A549 treated with Hydrocortisone at 1 μM for 4 hours (cell line): ENCODE measurements around the gene RCOR3. TPM values are rescaled to one million over a fixed set of nuclear protein-coding genes. Genes with fewer than 3 reads are reported as not detected.

Source experiments
- total RNA-seq: library from RNA; stranded (reverse); fragments of 200-300 nt; extraction: Qiagen RNA extraction; gene quantifications from 5 replicates; pipeline ENCODE4 v1.2.3, GENCODE V29; 2022

The RCOR3 gene
- 25.5 to 30.0 TPM (median 27.3 TPM) in 5 replicates for total RNA-seq

DNA sequence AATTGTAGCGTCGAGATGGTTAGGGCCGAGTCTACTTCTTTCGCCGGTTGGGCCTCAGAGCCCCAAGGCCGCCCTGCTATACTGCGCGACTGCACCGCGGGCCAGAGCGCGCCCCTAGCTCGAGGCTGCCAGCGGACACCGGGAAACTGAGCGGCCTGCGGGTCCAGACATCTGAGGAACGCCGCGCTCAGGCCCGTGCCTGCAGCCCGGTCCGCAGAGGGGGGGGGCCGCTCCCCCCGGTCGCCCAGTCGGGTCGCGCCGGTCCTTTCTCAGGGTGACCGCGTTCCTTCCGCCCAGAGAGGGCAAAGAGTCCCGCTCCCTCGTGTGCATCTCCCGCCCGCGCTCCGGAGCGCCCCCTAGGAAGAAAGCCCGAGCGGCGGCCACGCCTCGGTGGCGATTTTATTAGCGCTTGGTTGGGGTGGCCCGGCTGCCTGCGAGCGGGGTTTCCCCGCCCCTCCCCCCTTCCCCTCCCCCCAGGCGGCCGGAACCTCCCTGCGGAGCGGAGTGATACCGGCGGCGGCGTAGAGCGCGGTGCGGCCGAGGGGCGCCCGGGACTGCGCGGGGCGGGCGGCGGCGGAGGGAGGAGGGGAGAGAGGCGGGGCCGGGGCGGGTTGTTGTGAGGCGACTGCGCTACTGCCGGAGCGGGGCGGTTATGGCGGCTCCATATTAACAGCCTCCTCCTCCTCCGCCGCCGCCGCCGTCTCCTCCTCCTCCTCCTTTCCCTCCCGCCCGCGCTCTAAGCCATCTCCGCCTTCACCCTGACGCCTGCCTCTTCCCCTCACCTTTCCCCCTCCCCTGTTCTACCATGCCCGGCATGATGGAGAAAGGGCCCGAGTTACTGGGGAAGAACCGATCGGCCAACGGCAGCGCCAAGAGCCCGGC, at the start of gene RCOR3:
Gene RCOR3, plus strand, starts transcription at position 611 of the 882 bp plus-strand sequence. Its CDS starts 195 bp downstream, at position 806.

GRCh38 chr1:211326528-211327345, 67.6 kb downstream of the RCOR3 start, which contains the start of gene TRAF5:
TRAF5 (plus strand) TSS chr1:211326833; CDS start chr1:211353240, 26,407 bp downstream.

Other genes starting within 250 kb of the RCOR3 start
- gene KCNH1, start 125.2 kb upstream of the RCOR3 start, total RNA-seq, result 2.0 to 2.8 TPM (median 2.2 TPM) in 5 replicates
- gene TRAF5, start 67.5 kb downstream of the RCOR3 start, total RNA-seq, result 6.7 to 9.0 TPM (median 7.3 TPM) in 5 replicates
- not detected in 5 replicates for gene RD3, start 232.8 kb downstream of the RCOR3 start, total RNA-seq